ENCODE data around the gene CNN2. TPM values are rescaled to one million over a fixed set of nuclear protein-coding genes. Genes with fewer than 3 reads are reported as not detected.

Gene CNN2
- total and polyA plus RNA-seq, 9 of the 15 experiments (the other 6 are each of a cell fraction or from before 2014, with no cell fraction given), result 12.1 to 174 (median 52.7) TPM

DNA sequence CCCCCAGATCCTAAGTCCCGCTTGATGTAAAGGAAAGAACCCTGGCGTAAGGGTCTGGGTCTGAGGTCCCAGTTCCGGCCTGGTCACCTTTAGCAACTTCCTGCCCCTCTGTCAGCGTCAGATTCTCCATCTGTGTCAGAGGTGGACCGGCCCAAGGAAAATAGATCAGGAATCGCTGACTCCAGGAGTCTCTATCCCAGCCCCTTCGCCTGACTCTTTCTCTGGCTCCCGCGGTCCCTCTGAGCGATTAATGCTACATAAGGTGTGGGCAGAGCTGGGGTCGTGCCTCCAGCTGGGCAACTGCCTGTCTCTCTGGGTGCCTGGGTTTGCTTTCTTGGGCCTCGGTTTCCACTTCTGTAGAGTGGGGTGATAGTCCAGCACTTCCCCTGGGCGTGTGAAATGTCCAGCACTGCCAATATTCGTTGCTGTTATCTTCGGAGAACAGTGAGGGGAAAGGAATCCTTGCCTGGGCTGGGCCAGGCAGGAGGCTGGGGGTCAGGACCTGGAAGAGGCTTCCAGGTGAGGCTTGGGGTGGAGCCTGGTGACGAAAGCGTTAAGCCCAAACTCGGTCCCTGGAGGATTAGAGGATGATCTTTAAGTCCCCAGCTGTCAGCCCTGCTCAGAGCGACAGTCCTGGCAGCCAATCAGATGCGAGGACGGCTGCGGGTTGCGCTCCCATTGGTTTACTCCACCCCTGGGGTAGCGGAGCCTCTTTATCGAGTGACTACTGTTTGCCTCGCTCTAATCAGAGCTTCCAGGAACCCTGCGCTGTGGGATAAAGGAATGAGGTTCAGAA lies 14.3 kb downstream of the CNN2 start (continued):
- TF ChIP-seq, protein P1, sequence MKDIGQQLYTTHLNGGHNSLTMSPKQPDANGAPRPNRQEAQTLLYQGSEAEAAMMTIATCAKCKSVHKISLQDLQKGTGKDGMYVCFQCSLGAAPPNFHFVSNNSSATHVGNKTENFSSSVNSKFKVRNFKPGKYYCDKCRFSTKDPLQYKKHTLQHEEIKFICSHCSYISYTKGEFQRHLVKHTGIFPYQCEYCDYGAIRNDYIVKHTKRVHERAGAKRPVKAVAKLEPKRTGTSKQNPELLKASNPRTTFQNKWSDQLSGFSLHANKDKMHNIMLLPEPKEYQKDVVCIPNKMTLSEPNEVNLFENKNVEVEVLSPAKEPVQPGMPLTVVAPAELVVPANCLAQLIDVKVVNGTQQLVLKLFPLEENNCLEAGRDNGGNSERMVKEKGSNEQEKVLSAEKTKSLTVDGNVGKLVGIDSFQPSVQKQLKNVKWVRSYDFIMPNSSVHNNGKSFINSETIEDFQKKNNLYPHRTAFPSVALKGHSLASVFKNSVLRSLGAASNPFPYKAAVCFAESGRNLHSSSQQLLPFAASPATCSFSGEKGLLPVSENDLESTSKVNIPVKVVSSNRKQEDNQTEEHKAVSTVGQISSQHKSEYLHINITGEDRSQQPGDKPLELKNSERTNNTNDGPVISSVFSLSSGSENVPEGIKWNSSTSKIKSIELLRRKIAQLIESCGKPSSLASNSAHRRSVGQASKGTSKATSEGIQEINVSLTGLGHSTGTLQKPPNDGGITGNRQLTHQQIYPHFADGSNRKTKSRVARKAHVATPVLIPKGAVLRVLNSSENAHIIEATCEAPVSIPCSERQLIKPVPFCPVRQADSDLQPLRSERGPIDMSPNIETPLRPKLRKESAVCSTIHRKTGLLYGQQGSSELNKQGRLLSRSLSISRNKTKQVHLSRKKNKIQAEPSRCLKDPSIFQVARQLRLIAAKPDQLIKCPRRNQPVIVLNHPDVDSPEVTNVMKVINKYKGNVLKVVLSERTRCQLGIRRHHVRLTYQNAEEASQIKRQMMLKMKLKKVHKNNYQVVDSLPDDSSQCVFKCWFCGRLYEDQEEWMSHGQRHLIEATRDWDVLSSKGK (CRISPR knock-in tag; IDR thresholded peaks at IDR 0.05), result no peak
- TF ChIP-seq ZBTB33 (CRISPR knock-in tag; IDR thresholded peaks at IDR 0.05) (peak; percentile 56; the same call in 1 of the 2 replicates), HNRNPK (IDR thresholded peaks at IDR 0.05; ENCODE audit: low read depth, low read length, poor library complexity, severe bottlenecking) (no peak), ZNF280B (CRISPR knock-in tag; IDR thresholded peaks at IDR 0.05) (no peak), CREM (IDR thresholded peaks at IDR 0.05; ENCODE audit: low read depth) (peak; percentile 65), ZNF253 (CRISPR knock-in tag; conservative IDR thresholded peaks at IDR 0.05) (no peak), SMARCC2 (IDR thresholded peaks at IDR 0.05; ENCODE audit: low read depth) (no peak), SNRNP70 (optimal IDR thresholded peaks at IDR 0.05; ENCODE audit: low read depth, low read length) (peak; percentile 43), NBN (IDR thresholded peaks at IDR 0.05; ENCODE audit: low read depth) (peak; percentile 75; the same call in 1 of the 2 replicates), CTBP1 (IDR thresholded peaks at IDR 0.05; ENCODE audit: borderline replicate concordance) (peak; percentile 83), CEBPG (CRISPR knock-in tag; IDR thresholded peaks at IDR 0.05) (peak; percentile 43; the same call in 1 of the 2 replicates), CEBPG (tag; conservative IDR thresholded peaks at IDR 0.05 in 1 of 2, IDR thresholded peaks at IDR 0.05 in 1 of 2) (no peak), CHD2 (IDR thresholded peaks at IDR 0.05; ENCODE audit: low read depth, low read length) (peak; percentile 89), FOXJ3 (CRISPR knock-in tag; IDR thresholded peaks at IDR 0.05) (no peak), ZKSCAN8 (CRISPR knock-in tag; IDR thresholded peaks at IDR 0.05) (peak; percentile 100), RBM39 (optimal IDR thresholded peaks at IDR 0.05; ENCODE audit: low read depth, low read length) (peak; percentile 87)
- TF ChIP-seq, protein P2, sequence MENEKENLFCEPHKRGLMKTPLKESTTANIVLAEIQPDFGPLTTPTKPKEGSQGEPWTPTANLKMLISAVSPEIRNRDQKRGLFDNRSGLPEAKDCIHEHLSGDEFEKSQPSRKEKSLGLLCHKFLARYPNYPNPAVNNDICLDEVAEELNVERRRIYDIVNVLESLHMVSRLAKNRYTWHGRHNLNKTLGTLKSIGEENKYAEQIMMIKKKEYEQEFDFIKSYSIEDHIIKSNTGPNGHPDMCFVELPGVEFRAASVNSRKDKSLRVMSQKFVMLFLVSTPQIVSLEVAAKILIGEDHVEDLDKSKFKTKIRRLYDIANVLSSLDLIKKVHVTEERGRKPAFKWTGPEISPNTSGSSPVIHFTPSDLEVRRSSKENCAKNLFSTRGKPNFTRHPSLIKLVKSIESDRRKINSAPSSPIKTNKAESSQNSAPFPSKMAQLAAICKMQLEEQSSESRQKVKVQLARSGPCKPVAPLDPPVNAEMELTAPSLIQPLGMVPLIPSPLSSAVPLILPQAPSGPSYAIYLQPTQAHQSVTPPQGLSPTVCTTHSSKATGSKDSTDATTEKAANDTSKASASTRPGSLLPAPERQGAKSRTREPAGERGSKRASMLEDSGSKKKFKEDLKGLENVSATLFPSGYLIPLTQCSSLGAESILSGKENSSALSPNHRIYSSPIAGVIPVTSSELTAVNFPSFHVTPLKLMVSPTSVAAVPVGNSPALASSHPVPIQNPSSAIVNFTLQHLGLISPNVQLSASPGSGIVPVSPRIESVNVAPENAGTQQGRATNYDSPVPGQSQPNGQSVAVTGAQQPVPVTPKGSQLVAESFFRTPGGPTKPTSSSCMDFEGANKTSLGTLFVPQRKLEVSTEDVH (IDR thresholded peaks at IDR 0.05; ENCODE audit: low read depth, partially characterized antibody), result no peak
